Colonic mucosa (tissue), 4 donors: ENCODE data around the gene COBL. TPM values are rescaled to one million over a fixed set of nuclear protein-coding genes. Genes with fewer than 3 reads are reported as not detected.

Experiments used
- DNase-seq: peaks from one replicate; pipeline ENCODE4 v3.0.0-alpha.2; 2020
- H3K27ac ChIP-seq: fragments of 200-600 bp; one replicate; pipeline ENCODE4 v1.8.0; 2021
- H3K27me3 ChIP-seq: fragments of 200-600 bp; one replicate; pipeline ENCODE4 v1.8.0; 2021
- H3K36me3 ChIP-seq: fragments of 200-600 bp; one replicate; pipeline ENCODE4 v1.8.0; 2021
- H3K4me1 ChIP-seq: fragments of 200-600 bp; one replicate; pipeline ENCODE4 v1.8.0; 2021; ENCODE audit warnings: mild to moderate bottlenecking
- H3K4me3 ChIP-seq: fragments of 200-600 bp; one replicate; pipeline ENCODE4 v1.8.0; 2021
- H3K9ac ChIP-seq, 2 donors: one replicate each; pipeline ENCODE4 v1.7.0; 2013; ENCODE audit warnings: control low read depth in 2 of 2, low read depth in 2 of 2, low read length in 2 of 2
- H3K9me3 ChIP-seq: fragments of 200-600 bp; one replicate; pipeline ENCODE4 v1.8.0; 2021
- intact Hi-C: fragments of 100-400 bp; cut with DNase I; formaldehyde crosslinking; loops from one replicate; pipeline ENCODE4 v1.14.1; 2022
- total RNA-seq, 2 donors: library from RNA; stranded (reverse); fragmentation: NEBNext Ultra II Directional in 1 of 2; extraction: Animal tissue kit (Norgen Biotek cat#: 25700) in 1 of 2; gene quantifications; one replicate each; pipeline ENCODE4 v1.2.1, GENCODE V29; 2021
- TF ChIP-seq, protein P1 (sequence below): fragments of 200-600 bp; IDR thresholded peaks from one replicate; pipeline ENCODE4 v1.8.0; 2022; ENCODE audit warnings: antibody characterized with exemption, mild to moderate bottlenecking
- donor health status: healthy.
- donor health status: DM: no; HTN: no; CAD: no.
- donor health status: DM: no; HTN: no; CAD: no.

COBL gene
- total RNA-seq, 2 donors from 2014 or later: 36.8 to 49.2 TPM

DNA sequence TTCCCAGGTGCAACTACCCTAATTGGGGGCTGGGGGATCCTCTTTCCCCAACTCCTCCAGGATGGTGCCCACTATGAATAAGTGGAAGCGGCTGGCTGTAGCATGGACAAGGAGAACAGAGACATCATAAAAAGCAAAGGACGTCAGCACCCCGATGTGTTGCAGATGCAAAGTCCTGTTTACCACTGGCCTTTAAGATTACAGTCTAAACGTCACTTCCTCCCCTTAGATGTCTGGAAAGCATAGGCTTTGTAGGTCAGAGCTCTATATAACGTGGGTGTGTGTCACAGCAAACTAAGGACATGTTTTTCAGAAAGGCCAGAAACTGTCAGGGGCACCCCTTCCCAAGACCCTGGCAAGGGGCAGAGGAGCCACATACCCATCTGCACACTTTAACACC, 7.9 kb downstream of the COBL start:
- Histone ChIP-seq H3K9me3 (no peaks in the 10 kb centered on the region), H3K36me3 (no peaks in the 10 kb centered on the region), H3K27ac (no peak overlapping the region), H3K4me1 (no peaks in the 10 kb centered on the region), H3K9ac (no peak overlapping the region), H3K27me3 (no peaks in the 10 kb centered on the region), H3K4me3 (no peak overlapping the region)
- intact Hi-C loops: no loop called here
- DNase-seq: no peak
- TF ChIP-seq, protein P1, sequence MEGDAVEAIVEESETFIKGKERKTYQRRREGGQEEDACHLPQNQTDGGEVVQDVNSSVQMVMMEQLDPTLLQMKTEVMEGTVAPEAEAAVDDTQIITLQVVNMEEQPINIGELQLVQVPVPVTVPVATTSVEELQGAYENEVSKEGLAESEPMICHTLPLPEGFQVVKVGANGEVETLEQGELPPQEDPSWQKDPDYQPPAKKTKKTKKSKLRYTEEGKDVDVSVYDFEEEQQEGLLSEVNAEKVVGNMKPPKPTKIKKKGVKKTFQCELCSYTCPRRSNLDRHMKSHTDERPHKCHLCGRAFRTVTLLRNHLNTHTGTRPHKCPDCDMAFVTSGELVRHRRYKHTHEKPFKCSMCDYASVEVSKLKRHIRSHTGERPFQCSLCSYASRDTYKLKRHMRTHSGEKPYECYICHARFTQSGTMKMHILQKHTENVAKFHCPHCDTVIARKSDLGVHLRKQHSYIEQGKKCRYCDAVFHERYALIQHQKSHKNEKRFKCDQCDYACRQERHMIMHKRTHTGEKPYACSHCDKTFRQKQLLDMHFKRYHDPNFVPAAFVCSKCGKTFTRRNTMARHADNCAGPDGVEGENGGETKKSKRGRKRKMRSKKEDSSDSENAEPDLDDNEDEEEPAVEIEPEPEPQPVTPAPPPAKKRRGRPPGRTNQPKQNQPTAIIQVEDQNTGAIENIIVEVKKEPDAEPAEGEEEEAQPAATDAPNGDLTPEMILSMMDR: no peak

DNA sequence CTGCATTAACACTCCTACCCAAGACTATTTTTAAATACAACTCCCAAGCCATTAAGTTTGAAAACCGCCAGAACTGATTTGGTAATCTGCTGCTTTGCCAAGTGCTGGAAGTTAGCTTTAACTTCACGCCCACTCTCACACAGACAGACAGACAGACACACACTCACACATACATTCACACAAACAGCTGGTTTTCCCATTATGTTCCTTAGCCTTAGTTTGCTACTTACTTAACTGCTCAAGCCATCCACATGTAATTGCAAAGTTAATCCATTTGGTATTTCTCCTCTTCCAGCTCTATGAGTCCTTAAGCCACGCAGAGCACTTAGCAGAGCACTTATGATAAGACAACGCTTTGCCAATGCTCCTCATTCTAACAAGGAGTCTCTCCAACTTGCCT, 8.3 kb downstream of the COBL start:
- Histone ChIP-seq H3K9me3 (no peaks in the 10 kb centered on the region), H3K27me3 (no peaks in the 10 kb centered on the region), H3K4me3 (no peak overlapping the region), H3K36me3 (no peaks in the 10 kb centered on the region), H3K9ac (no peak overlapping the region), H3K27ac (no peak overlapping the region), H3K4me1 (no peaks in the 10 kb centered on the region)
- no peak for DNase-seq
- intact Hi-C loops: no loop called here
- TF ChIP-seq, protein P1: no peak

DNA sequence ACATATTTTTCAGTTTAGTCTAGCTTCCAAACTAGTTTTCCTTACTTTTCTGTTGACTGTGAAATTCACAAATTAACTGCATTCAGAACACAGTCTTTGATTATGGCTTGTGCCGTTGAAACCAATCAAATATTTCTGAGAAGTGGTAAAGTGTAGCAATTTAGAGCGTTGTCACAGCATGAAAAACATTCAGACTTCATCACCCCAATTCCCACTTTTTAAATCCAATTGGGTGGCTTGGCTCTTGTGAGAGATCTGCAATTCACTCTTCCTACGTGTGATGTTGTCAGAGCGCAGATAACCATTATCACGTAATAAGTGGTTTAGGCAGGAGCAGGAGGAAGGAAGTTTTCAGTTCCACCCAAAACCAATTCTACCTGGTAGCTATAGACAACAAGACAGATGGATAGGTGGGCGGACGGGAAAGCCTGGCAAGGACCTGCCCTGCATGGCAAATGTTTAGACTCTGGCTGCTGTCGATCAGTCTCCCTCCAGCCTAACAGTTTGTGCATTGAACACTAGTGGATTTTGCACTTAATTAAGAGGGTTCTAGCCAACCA, 8.9 kb downstream of the COBL start:
- intact Hi-C loops: no loop called here
- no peaks in the 10 kb centered on the region for H3K27me3 ChIP-seq
- H3K9me3 ChIP-seq: no peaks in the 10 kb centered on the region
- no peaks in the 10 kb centered on the region for H3K4me1 ChIP-seq
- H3K9ac ChIP-seq: no peak overlapping the region
- no peak overlapping the region for H3K4me3 ChIP-seq
- H3K36me3 ChIP-seq: no peaks in the 10 kb centered on the region
- no peak for DNase-seq
- TF ChIP-seq, protein P1: no peak
- no peak overlapping the region for H3K27ac ChIP-seq

DNA sequence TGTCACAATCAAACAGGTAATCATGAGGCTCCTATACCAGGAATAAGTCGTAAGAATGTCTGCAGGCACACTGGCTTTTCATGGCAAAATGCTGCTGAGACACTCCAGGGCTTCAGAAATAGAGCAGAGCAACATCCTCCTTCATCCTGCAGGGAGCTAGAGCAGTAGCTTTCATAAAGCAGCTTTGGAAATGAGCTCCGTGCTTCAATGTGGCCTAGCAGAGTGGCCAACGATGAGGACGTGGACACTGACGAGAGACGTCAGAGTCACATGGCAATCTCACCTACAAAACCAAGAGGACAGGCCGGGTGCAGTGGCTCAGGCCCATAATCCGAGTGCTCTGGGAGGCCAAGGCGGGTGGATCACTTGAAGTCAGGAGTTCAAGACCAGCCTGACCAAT, 9.8 kb downstream of the COBL start:
- Histone ChIP-seq H3K4me1 (no peaks in the 10 kb centered on the region), H3K9ac (no peak overlapping the region), H3K27me3 (no peaks in the 10 kb centered on the region), H3K4me3 (no peak overlapping the region), H3K27ac (no peak overlapping the region), H3K9me3 (no peaks in the 10 kb centered on the region), H3K36me3 (no peaks in the 10 kb centered on the region)
- intact Hi-C loops: no loop called here
- TF ChIP-seq, protein P1: no peak
- no peak for DNase-seq

DNA sequence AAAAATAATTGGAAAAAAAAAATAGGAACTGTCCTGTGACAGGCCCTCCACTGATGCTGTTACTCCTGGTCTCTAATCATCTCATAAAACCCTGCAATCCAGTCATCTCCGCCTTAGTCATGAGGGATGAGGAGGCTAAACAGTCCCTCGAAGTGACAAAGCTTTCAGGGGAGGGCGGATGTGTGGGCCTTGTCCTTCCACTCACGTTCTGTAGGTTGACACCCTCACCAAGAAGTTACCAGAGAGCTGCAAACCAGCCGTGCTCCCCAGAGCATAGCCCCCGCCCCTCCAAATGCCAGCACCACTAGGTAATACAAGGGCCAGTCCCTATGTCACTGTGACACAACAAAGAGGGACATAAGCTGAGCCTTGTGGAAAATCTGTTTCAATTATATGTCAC, 11.9 kb downstream of the COBL start:
- TF ChIP-seq, protein P1: no peak
- H3K36me3 ChIP-seq: no peaks in the 10 kb centered on the region
- H3K9ac ChIP-seq: no peak overlapping the region
- H3K4me1 ChIP-seq: no peaks in the 10 kb centered on the region
- H3K4me3 ChIP-seq: no peak overlapping the region
- H3K9me3 ChIP-seq: no peaks in the 10 kb centered on the region
- H3K27me3 ChIP-seq: no peaks in the 10 kb centered on the region
- no peak overlapping the region for H3K27ac ChIP-seq
- DNase-seq: peak; percentile 7
- intact Hi-C loops: no loop called here
